HG02970 (cell line): ENCODE measurements around the gene ATG4C.
A peak's percentile ranks its signal among the peaks of the same experiment; 100 is the strongest.
"Not testable (repeated sequence)": the region's sequence is repeated elsewhere in the genome, so short reads cannot be mapped to it uniquely, and the experiment has no call there.

Experiments
- ATAC-seq: cut with Tn5 transposase; IDR thresholded peaks from one replicate; pipeline ENCODE4 v1.9.1; 2021; ENCODE audit warnings: mild to moderate bottlenecking, moderate library complexity, moderate number of reproducible peaks; ENCODE audit not compliant: unreplicated experiment, low FRiP score

Gene ATG4C

GRCh38 chr1:62774006-62774405 lies 9.9 kb upstream of the ATG4C start:
- ATAC-seq, result no peak

- ATAC-seq, result no peak
Measured at GRCh38 chr1:62774971-62775595, 8.8 kb upstream of the ATG4C start.

- no peak for ATAC-seq
Measured at GRCh38 chr1:62778208-62778607, 5.7 kb upstream of the ATG4C start.

- ATAC-seq, result no peak
Measured at GRCh38 chr1:62781841-62782543, 1.9 kb upstream of the ATG4C start.

GRCh38 chr1:62782544-62783212 lies 1.3 kb upstream of the ATG4C start:
- not testable (repeated sequence) for ATAC-seq

GRCh38 chr1:62784509-62785365 lies 805 bp downstream of the ATG4C start:
- ATAC-seq, result peak; percentile 17

- ATAC-seq, result no peak
Measured at GRCh38 chr1:62790716-62791115, 6.8 kb downstream of the ATG4C start.

- ATAC-seq, result no peak
Measured at GRCh38 chr1:62794053-62794452, 10.1 kb downstream of the ATG4C start.

GRCh38 chr1:62796221-62796620 lies 12.3 kb downstream of the ATG4C start:
- no peak for ATAC-seq

- ATAC-seq, result no peak
Measured at GRCh38 chr1:62799688-62800087, 15.8 kb downstream of the ATG4C start.

- ATAC-seq, result peak; percentile 40
Measured at GRCh38 chr1:62800281-62800680, 16.3 kb downstream of the ATG4C start.

GRCh38 chr1:62800825-62801306 lies 16.9 kb downstream of the ATG4C start:
- peak; percentile 96 for ATAC-seq

- no peak for ATAC-seq
Measured at GRCh38 chr1:62809788-62810187, 25.9 kb downstream of the ATG4C start.

GRCh38 chr1:62810420-62811274 lies 26.7 kb downstream of the ATG4C start:
- peak; percentile 76 for ATAC-seq

- no peak for ATAC-seq
Measured at GRCh38 chr1:62823556-62823955, 39.6 kb downstream of the ATG4C start.

GRCh38 chr1:62826901-62827300 lies 43.0 kb downstream of the ATG4C start:
- ATAC-seq, result no peak

- ATAC-seq, result not testable (repeated sequence)
Measured at GRCh38 chr1:62827786-62828185, 43.9 kb downstream of the ATG4C start.

GRCh38 chr1:62832276-62832675 lies 48.3 kb downstream of the ATG4C start:
- ATAC-seq, result no peak

GRCh38 chr1:62833529-62833928 lies 49.6 kb downstream of the ATG4C start:
- ATAC-seq, result no peak
